ENCODE measurements around the gene THAP9. TPM values are rescaled to one million over a fixed set of nuclear protein-coding genes. Genes with fewer than 3 reads are reported as not detected.

Gene THAP9
- total RNA-seq, 4 donors from 2014 or later, result 2.1 to 5.2 (median 2.9) TPM

DNA sequence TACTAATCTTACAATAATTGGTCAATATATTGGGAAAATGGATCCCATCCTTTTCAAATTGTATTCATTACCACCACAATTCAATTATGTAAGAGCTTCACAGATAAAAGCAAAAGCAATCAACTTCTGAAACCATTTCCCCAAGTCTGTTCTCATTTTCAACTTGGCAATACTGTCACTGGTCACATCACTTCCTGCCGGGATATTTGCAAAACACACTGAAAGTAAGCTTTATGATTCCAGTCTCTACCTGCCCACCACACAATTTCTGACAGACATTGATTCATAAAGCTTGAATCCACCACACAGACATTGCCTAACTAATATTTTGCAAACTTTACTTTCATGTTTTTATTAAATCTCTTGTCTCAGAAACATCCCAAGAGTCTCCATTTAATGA, 56.5 kb downstream of the THAP9 start:
- WGBS, result 86% methylated on average over 1 of the region's 1 CpG
- TF ChIP-seq POLR2AphosphoS5 (IDR thresholded peaks at IDR 0.05) (no peak), EP300 (IDR thresholded peaks at IDR 0.05) (no peak), POLR2A (IDR thresholded peaks at IDR 0.05; ENCODE audit: low read depth) (no peak)
- TF ChIP-seq, protein P1, sequence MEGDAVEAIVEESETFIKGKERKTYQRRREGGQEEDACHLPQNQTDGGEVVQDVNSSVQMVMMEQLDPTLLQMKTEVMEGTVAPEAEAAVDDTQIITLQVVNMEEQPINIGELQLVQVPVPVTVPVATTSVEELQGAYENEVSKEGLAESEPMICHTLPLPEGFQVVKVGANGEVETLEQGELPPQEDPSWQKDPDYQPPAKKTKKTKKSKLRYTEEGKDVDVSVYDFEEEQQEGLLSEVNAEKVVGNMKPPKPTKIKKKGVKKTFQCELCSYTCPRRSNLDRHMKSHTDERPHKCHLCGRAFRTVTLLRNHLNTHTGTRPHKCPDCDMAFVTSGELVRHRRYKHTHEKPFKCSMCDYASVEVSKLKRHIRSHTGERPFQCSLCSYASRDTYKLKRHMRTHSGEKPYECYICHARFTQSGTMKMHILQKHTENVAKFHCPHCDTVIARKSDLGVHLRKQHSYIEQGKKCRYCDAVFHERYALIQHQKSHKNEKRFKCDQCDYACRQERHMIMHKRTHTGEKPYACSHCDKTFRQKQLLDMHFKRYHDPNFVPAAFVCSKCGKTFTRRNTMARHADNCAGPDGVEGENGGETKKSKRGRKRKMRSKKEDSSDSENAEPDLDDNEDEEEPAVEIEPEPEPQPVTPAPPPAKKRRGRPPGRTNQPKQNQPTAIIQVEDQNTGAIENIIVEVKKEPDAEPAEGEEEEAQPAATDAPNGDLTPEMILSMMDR (IDR thresholded peaks at IDR 0.05), result no peak
- Histone ChIP-seq H3K27me3 (no peaks in the 10 kb centered on the region), H3K4me1 (no peaks in the 10 kb centered on the region), H3K9me3 (no peaks in the 10 kb centered on the region), H3K4me3 (no peak overlapping the region), H3K36me3 (peaks cover 0 to 14% (median 7%) of the 10 kb centered on the region in 4 donors), H3K27ac (replicated peaks in 1 of 4) (no peak overlapping the region)
- intact Hi-C loops (cut with DNase I), result no loop called here
- no peak for DNase-seq (ENCODE audit: extremely low spot score)

DNA sequence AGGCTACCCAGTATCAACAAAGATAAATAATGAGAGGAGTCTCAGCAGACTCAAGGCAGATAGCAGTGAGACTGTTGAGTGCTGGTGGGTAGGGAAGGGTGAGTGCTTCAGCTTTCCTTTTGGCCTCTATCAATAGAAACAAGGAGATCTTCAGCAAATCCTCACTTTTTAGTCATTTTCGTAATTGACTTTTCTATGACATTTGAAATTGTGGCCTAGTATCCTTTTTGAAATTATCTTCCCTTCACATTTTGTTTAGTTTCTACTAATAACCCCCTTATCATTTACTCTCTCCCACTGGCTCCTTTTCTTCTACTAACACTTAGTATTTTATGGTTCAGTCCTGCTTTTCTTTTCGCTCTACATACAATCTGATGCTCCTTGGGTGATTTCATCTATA, 65.2 kb downstream of the THAP9 start:
- intact Hi-C loops (cut with DNase I), result no loop called here
- 95% methylated on average over 2 of the region's 2 CpGs for WGBS
- DNase-seq (ENCODE audit: extremely low spot score), result no peak

DNA sequence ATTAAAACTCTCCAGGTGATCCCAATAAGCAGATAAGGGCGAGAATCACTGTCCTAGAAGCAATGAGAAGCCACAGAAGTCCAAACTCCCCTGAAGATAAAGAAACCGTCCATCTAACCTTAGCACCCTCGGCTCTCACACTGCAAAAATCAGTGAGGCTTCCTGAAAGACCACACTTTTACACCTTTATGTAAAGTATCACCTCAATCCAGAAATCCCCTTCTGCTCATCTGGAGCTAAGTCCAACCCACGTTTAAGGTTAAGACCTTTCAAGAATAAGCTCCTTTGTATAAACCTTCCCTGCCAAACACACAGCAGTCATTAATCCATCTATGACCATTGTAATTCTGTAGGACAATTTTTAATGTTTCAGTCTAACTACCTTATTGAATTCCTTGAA, 68.4 kb downstream of the THAP9 start:
- intact Hi-C loops (cut with DNase I), result no loop called here
- H3K4me3 ChIP-seq, result no peak overlapping the region
- no peaks in the 10 kb centered on the region for H3K9me3 ChIP-seq
- H3K36me3 ChIP-seq, result peaks cover 0 to 44% (median 27%) of the 10 kb centered on the region in 4 donors
- no peak for TF ChIP-seq POLR2AphosphoS5 (IDR thresholded peaks at IDR 0.05)
- TF ChIP-seq, protein P1 (IDR thresholded peaks at IDR 0.05), result no peak
- TF ChIP-seq POLR2A (IDR thresholded peaks at IDR 0.05; ENCODE audit: low read depth), result no peak
- no peak for TF ChIP-seq EP300 (IDR thresholded peaks at IDR 0.05)
- H3K27me3 ChIP-seq, result no peaks in the 10 kb centered on the region
- no peaks in the 10 kb centered on the region for H3K4me1 ChIP-seq
- no peak for DNase-seq (ENCODE audit: extremely low spot score)
- 88% methylated on average over 4 of the region's 4 CpGs for WGBS
- no peak overlapping the region for H3K27ac ChIP-seq (replicated peaks in 1 of 4)

More for the DNA sequence above, 65.2 kb downstream of the THAP9 start:
- no peak overlapping the region for H3K4me3 ChIP-seq
- peaks cover 0 to 46% (median 27%) of the 10 kb centered on the region in 4 donors for H3K36me3 ChIP-seq
- no peaks in the 10 kb centered on the region for H3K4me1 ChIP-seq
- H3K27ac ChIP-seq (replicated peaks in 1 of 4), result no peak overlapping the region
- TF ChIP-seq POLR2A (IDR thresholded peaks at IDR 0.05; ENCODE audit: low read depth), result no peak
- TF ChIP-seq EP300 (IDR thresholded peaks at IDR 0.05), result no peak
- TF ChIP-seq, protein P1 (IDR thresholded peaks at IDR 0.05), result no peak
- TF ChIP-seq POLR2AphosphoS5 (IDR thresholded peaks at IDR 0.05), result no peak
- no peaks in the 10 kb centered on the region for H3K27me3 ChIP-seq
- H3K9me3 ChIP-seq, result no peaks in the 10 kb centered on the region

DNA sequence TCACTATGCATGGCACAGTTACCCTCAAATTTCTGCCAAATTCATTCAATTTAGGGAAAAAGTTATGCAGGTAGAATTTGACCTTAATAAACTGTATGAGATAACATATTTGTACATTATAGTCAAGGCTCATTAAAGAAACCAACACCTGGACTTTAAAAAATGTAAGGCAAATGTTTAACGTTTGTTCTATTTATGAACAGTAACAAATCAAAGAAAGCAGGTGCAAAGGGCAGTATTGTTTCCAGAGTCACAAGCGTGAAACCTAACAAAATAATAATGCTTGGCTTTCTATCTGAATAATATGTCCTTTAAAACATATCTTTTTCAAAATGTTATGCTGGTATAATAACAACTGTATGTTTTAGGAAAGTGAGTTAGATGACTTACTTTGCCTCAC, 68.9 kb downstream of the THAP9 start:
- H3K36me3 ChIP-seq, result peaks cover 0 to 47% (median 27%) of the 10 kb centered on the region in 4 donors
- whole genome bisulfite sequencing, result 95% methylated on average over 2 of the region's 2 CpGs
- no peaks in the 10 kb centered on the region for H3K9me3 ChIP-seq
- no peak overlapping the region for H3K4me3 ChIP-seq
- H3K27me3 ChIP-seq, result no peaks in the 10 kb centered on the region
- no peak overlapping the region for H3K27ac ChIP-seq (replicated peaks in 1 of 4)
- intact Hi-C loops (cut with DNase I), result no loop called here
- H3K4me1 ChIP-seq, result no peaks in the 10 kb centered on the region
- no peak for DNase-seq (ENCODE audit: extremely low spot score)
- TF ChIP-seq, protein P1 (IDR thresholded peaks at IDR 0.05), result no peak
- TF ChIP-seq POLR2A (IDR thresholded peaks at IDR 0.05; ENCODE audit: low read depth) (no peak), EP300 (IDR thresholded peaks at IDR 0.05) (no peak), POLR2AphosphoS5 (IDR thresholded peaks at IDR 0.05) (no peak)

Small RNAs within 50 kb of the gene (small RNA-seq; reads per million reads assigned to genes)
- gene RF00019, result 0 reads per million in 3 donors

Other genes starting within 250 kb of the THAP9 start
- 10 to 100 TPM; 17.6 to 28.4 (median 22.9) TPM for gene SCD5, start 101.9 kb upstream of the THAP9 start, total RNA-seq
- 100 to 1,000 TPM; 117 to 146 (median 131) TPM for gene SEC31A, start 9.6 kb upstream of the THAP9 start, total RNA-seq
- 10 to 100 TPM in 1 of 4 donors, 1 to 10 TPM in 3; 8.6 to 10.6 (median 9.0) TPM for gene LIN54, start 110.1 kb downstream of the THAP9 start, total RNA-seq
- gene COPS4, start 134.4 kb downstream of the THAP9 start, total RNA-seq, result 10 to 100 TPM; 54.8 to 63.7 (median 57.7) TPM
- gene PLAC8, start 214.0 kb downstream of the THAP9 start, total RNA-seq, result 1 to 10 TPM in 3 of 4 donors, under 1 TPM in 1; 0.78 to 3.5 (median 2.0) TPM

All from esophagus muscularis mucosa (tissue), 4 donors.